Measurements from ENCODE around the gene PATL1. TPM values are rescaled to one million over a fixed set of nuclear protein-coding genes. Genes with fewer than 3 reads are reported as not detected.
"Not testable (repeated sequence)": the region's sequence is repeated elsewhere in the genome, so short reads cannot be mapped to it uniquely, and the experiment has no call there.

Gene PATL1
- total RNA-seq, 4 donors from 2014 or later = 13.5 to 93.9 (median 20.9) TPM

DNA sequence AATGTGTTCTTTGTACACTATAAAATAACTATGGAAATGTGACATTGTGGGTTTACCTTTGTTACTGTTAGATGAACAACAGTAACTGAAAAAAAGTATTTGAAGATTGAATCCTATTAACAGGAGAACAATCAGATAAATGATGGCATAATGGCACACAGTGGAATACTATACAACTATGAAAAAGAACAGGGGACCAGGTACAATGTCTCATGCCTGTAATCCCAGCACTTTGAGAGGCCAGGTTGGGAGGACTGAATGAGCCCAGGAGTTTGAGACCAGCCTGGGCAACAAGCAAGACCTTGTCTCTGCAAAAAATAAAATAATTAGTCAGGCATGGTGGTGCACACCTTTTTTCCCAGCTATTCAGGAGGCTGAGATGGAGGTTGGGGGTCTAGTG, 38.8 kb downstream of the PATL1 start:
- Histone ChIP-seq H3K36me3 (no peaks in the 10 kb centered on the region), H3K27ac (no peak overlapping the region), H3K9me3 (no peaks in the 10 kb centered on the region), H3K27me3 (no peaks in the 10 kb centered on the region), H3K4me1 (no peaks in the 10 kb centered on the region), H3K4me3 (no peak overlapping the region)
- no peak for TF ChIP-seq POLR2AphosphoS5 (IDR thresholded peaks at IDR 0.05)
- TF ChIP-seq EP300 (IDR thresholded peaks at IDR 0.05; ENCODE audit: low read depth) = no peak
- TF ChIP-seq POLR2A (IDR thresholded peaks at IDR 0.05) = no peak
- TF ChIP-seq CTCF (IDR thresholded peaks at IDR 0.05) = no peak
- no peak for DNase-seq
- intact Hi-C loops (cut with DNase I; ENCODE audit: low total_unique reads) (no loop called here), in situ Hi-C loops (cut with MboI; ENCODE audit: low pct_ligation_motif_present in 1 of 4, low pct_unique_long_range_greater_than_20kb in 1 of 4, low sequenced_read_pairs in 3 of 4) (no loop called here)

GRCh38 chr11:59626969-59627368, 41.9 kb downstream of the PATL1 start:
- WGBS, 2 donors (ENCODE audit: low coverage in 1 of 2) = 79 to 90% methylated on average over 4 of the region's 4 CpGs
- H3K36me3 ChIP-seq; in situ Hi-C loops (cut with MboI; ENCODE audit: low pct_ligation_motif_present in 1 of 4, low pct_unique_long_range_greater_than_20kb in 1 of 4, low sequenced_read_pairs in 3 of 4); H3K9me3 ChIP-seq; H3K27me3 ChIP-seq; H3K4me3 ChIP-seq; H3K27ac ChIP-seq; intact Hi-C loops (cut with DNase I; ENCODE audit: low total_unique reads); DNase-seq; H3K4me1 ChIP-seq: not testable (repeated sequence)

DNA sequence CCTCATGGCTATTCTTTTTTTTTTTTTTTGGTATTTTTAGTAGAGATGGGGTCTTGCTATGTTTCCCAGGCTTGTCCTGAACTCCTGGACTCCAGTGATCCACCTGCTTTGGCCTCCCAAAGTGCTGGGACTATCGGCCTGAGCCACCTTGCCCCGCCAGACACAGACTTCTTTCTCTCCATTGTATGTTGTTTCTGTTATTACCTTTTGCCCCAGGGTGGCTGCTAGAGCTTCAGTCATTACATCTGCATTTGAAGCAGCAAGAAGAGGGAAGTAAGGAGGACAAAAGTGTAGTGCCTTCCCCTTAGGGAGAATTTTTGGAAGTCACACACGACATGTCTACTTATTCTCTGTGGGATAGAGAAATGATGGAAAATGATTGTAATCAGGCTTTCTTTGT, 43.1 kb downstream of the PATL1 start:
- TF ChIP-seq CTCF (IDR thresholded peaks at IDR 0.05) (no peak), POLR2A (IDR thresholded peaks at IDR 0.05) (no peak), EP300 (IDR thresholded peaks at IDR 0.05; ENCODE audit: low read depth) (no peak), POLR2AphosphoS5 (IDR thresholded peaks at IDR 0.05) (no peak)
- no peaks in the 10 kb centered on the region for H3K36me3 ChIP-seq
- in situ Hi-C loops (cut with MboI; ENCODE audit: low pct_ligation_motif_present in 1 of 4, low pct_unique_long_range_greater_than_20kb in 1 of 4, low sequenced_read_pairs in 3 of 4) = no loop called here
- no peaks in the 10 kb centered on the region for H3K4me1 ChIP-seq
- 73 to 92% methylated on average over 1 to 3 of the region's 3 CpGs for WGBS, 2 donors (ENCODE audit: low coverage in 1 of 2)
- H3K9me3 ChIP-seq = no peaks in the 10 kb centered on the region
- no peaks in the 10 kb centered on the region for H3K27me3 ChIP-seq
- no peak overlapping the region for H3K4me3 ChIP-seq
- intact Hi-C loops (cut with DNase I; ENCODE audit: low total_unique reads) = no loop called here
- DNase-seq = no peak
- H3K27ac ChIP-seq = no peak overlapping the region

DNA sequence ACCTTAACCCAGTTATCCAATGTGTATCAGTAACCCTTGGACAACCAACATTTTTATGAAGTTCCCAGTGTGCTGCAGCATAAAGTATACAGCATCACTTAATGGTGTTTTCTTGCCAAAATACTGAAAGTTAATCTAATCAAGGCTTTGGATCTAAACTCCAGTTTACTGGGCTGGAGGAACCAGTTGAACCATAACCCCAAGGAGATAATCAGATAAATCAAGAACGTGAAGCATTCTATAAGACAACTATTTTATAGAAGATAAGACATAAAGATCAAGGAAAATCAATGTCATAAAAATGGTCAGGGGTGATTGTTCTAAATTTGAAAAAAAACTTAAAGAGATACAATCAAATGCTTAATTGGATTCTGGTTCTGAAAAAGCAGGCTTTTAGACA, 51.0 kb downstream of the PATL1 start:
- H3K27ac ChIP-seq = no peak overlapping the region
- H3K9me3 ChIP-seq = no peaks in the 10 kb centered on the region
- no peak for DNase-seq
- no peaks in the 10 kb centered on the region for H3K27me3 ChIP-seq
- H3K36me3 ChIP-seq = no peaks in the 10 kb centered on the region
- TF ChIP-seq POLR2AphosphoS5 (IDR thresholded peaks at IDR 0.05) (no peak), EP300 (IDR thresholded peaks at IDR 0.05; ENCODE audit: low read depth) (no peak), CTCF (IDR thresholded peaks at IDR 0.05) (no peak), POLR2A (IDR thresholded peaks at IDR 0.05) (no peak)
- intact Hi-C loops (cut with DNase I; ENCODE audit: low total_unique reads) = loop anchor here (5.0 kb wide), 1 partner anchor 49 kb away; the partner anchor contains the start of gene PATL1
- in situ Hi-C loops (cut with MboI; ENCODE audit: low pct_ligation_motif_present in 1 of 4, low pct_unique_long_range_greater_than_20kb in 1 of 4, low sequenced_read_pairs in 3 of 4) = loop anchor here in 1 of 4 donors (5.0 kb wide), 1 partner anchor 49 kb away; the partner anchor contains the start of gene PATL1
- WGBS, 2 donors (ENCODE audit: low coverage in 1 of 2) = 62 to 65% methylated on average over 1 of the region's 1 CpG
- H3K4me3 ChIP-seq = no peak overlapping the region
- peaks cover 18 to 28% (median 22%) of the 10 kb centered on the region in 4 donors for H3K4me1 ChIP-seq

GRCh38 chr11:59616396-59616982, 52.3 kb downstream of the PATL1 start:
- in situ Hi-C loops (cut with MboI; ENCODE audit: low pct_ligation_motif_present in 1 of 4, low pct_unique_long_range_greater_than_20kb in 1 of 4, low sequenced_read_pairs in 3 of 4) (loop anchor here in 1 of 4 donors (5.0 kb wide), 1 partner anchor 51 kb away; the partner anchor contains the start of gene PATL1), intact Hi-C loops (cut with DNase I; ENCODE audit: low total_unique reads) (loop anchor here (5.0 kb wide), 1 partner anchor 51 kb away; the partner anchor contains the start of gene PATL1)
- no peaks in the 10 kb centered on the region for H3K27me3 ChIP-seq
- H3K27ac ChIP-seq = peak overlapping the region; percentile 93 to 99 (median 96)
- no peaks in the 10 kb centered on the region for H3K9me3 ChIP-seq
- 13 to 42% methylated on average over 6 to 18 of the region's 18 CpGs for WGBS, 2 donors (ENCODE audit: low coverage in 1 of 2)
- DNase-seq = no peak
- no peaks in the 10 kb centered on the region for H3K36me3 ChIP-seq
- peak overlapping the region; percentile 27 to 54 (median 38) for H3K4me3 ChIP-seq
- TF ChIP-seq POLR2A (IDR thresholded peaks at IDR 0.05) = peak; percentile 49
- TF ChIP-seq EP300 (IDR thresholded peaks at IDR 0.05; ENCODE audit: low read depth) = no peak
- peak in 2 of 3 donors; percentile 41 to 57 for TF ChIP-seq POLR2AphosphoS5 (IDR thresholded peaks at IDR 0.05)
- peaks cover 29 to 40% (median 35%) of the 10 kb centered on the region in 4 donors for H3K4me1 ChIP-seq

Measured in transverse colon (tissue), 4 donors.